ENCODE results near the gene PDE6B. TPM values are rescaled to one million over a fixed set of nuclear protein-coding genes. Genes with fewer than 3 reads are reported as not detected.

PDE6B gene
- total and polyA plus RNA-seq, 2 experiments from 2014 or later = 17.3 to 26.1 TPM

DNA sequence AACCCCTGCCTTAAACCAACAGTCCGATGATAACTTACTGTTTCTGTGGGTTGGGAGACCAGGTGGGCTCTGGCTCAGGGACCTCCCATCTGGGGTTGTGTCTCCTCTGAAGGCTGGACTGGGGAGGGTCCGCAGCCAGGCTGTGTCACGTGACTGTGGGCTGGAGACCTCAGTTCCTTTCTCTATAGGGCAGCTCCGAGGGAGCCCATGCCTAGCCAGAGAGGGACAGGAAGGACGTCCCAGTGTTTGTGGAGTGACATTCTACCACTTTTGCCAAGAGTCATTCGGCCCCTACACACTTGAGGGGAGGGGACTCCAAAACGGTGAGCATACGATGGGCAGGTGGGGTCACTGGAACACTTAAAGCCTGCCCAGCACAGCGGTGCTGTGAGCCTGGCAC is 84.7 kb downstream of the PDE6B start:
- Histone ChIP-seq H3K9me3 (ENCODE audit: low read depth) (no peaks in the 10 kb centered on the region), H3K9me2 (replicated peaks; ENCODE audit: insufficient read depth) (no peaks in the 10 kb centered on the region), H3K79me2 (peaks cover 93% of the 10 kb centered on the region), H3K36me3 (replicated peaks; ENCODE audit: insufficient read depth, low read depth) (no peaks in the 10 kb centered on the region), H4K20me1 (ENCODE audit: insufficient read depth, poor library complexity, severe bottlenecking) (peaks cover 77% of the 10 kb centered on the region), H3K27ac (no peak overlapping the region), H3K4me2 (no peak overlapping the region), H3K4me3 (no peak overlapping the region), H3K27me3 (no peaks in the 10 kb centered on the region), H2AFZ (no peak overlapping the region), H3K4me1 (ENCODE audit: insufficient read depth) (peaks cover 18% of the 10 kb centered on the region)
- no peak for TF ChIP-seq EZH2 (IDR thresholded peaks at IDR 0.05; ENCODE audit: borderline replicate concordance)
- TF ChIP-seq, protein P1, sequence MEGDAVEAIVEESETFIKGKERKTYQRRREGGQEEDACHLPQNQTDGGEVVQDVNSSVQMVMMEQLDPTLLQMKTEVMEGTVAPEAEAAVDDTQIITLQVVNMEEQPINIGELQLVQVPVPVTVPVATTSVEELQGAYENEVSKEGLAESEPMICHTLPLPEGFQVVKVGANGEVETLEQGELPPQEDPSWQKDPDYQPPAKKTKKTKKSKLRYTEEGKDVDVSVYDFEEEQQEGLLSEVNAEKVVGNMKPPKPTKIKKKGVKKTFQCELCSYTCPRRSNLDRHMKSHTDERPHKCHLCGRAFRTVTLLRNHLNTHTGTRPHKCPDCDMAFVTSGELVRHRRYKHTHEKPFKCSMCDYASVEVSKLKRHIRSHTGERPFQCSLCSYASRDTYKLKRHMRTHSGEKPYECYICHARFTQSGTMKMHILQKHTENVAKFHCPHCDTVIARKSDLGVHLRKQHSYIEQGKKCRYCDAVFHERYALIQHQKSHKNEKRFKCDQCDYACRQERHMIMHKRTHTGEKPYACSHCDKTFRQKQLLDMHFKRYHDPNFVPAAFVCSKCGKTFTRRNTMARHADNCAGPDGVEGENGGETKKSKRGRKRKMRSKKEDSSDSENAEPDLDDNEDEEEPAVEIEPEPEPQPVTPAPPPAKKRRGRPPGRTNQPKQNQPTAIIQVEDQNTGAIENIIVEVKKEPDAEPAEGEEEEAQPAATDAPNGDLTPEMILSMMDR (IDR thresholded peaks at IDR 0.05; ENCODE audit: poor library complexity) = no peak
- no peak for TF ChIP-seq EZH2phosphoT487 (IDR thresholded peaks at IDR 0.05; ENCODE audit: low read depth, severe bottlenecking, unreplicated experiment)
- DNase-seq (ENCODE audit: low spot score) = no peak
- 95% methylated on average over 9 of the region's 9 CpGs for WGBS (ENCODE audit: low lambda C conversion rate, missing lambda C conversion rate)

DNA sequence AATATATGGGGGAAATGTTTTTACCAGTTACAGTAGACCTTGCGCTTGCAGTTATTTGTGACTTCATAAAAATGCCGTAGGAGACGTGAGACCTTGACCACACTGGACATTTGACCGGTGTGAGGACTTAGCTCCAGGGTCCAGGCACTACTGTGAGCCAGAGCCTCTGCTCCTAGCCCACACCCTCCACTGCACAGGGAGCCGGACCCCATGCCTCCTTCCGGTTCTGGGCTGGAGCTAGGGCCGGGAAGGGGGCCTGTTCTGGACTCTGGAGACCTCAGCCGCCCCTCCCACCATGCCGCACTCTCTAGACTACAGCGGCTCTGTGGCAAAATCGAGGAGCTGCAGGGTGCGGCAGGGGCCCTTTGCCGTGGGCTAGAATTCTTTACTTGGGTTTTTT is 85.5 kb downstream of the PDE6B start:
- TF ChIP-seq EZH2 (IDR thresholded peaks at IDR 0.05; ENCODE audit: borderline replicate concordance) (no peak), EZH2phosphoT487 (IDR thresholded peaks at IDR 0.05; ENCODE audit: low read depth, severe bottlenecking, unreplicated experiment) (no peak)
- TF ChIP-seq, protein P1 (IDR thresholded peaks at IDR 0.05; ENCODE audit: poor library complexity) = no peak
- 94% methylated on average over 13 of the region's 13 CpGs for WGBS (ENCODE audit: low lambda C conversion rate, missing lambda C conversion rate)
- Histone ChIP-seq H3K79me2 (peaks cover 95% of the 10 kb centered on the region), H3K9me2 (replicated peaks; ENCODE audit: insufficient read depth) (no peaks in the 10 kb centered on the region), H3K4me2 (no peak overlapping the region), H3K4me3 (no peak overlapping the region), H3K36me3 (replicated peaks; ENCODE audit: insufficient read depth, low read depth) (no peaks in the 10 kb centered on the region), H3K27ac (no peak overlapping the region), H3K27me3 (no peaks in the 10 kb centered on the region), H2AFZ (no peak overlapping the region), H4K20me1 (ENCODE audit: insufficient read depth, poor library complexity, severe bottlenecking) (peaks cover 79% of the 10 kb centered on the region), H3K9me3 (ENCODE audit: low read depth) (no peaks in the 10 kb centered on the region), H3K4me1 (ENCODE audit: insufficient read depth) (peaks cover 18% of the 10 kb centered on the region)
- DNase-seq (ENCODE audit: low spot score) = no peak

DNA sequence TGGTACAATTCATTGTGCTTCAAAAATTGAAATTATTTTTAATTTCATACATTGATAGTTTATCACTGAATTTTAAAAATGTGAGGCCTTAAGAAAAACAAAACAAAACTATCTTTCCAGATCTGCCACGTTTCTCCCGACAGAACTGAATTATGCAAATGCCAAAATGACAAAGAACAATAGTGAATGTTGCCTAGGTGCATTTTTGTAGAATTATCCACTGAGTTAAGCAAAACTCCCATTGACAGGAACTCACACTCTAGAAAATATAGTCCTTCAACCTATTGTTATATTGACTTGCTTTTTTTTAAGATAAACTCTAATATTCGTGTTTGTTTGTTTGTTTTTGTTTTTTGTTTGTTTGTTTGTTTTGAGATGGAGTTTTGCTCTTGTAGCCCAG is 86.7 kb downstream of the PDE6B start:
- Histone ChIP-seq H3K9me2 (replicated peaks; ENCODE audit: insufficient read depth) (no peaks in the 10 kb centered on the region), H3K4me1 (ENCODE audit: insufficient read depth) (peaks cover 14% of the 10 kb centered on the region), H4K20me1 (ENCODE audit: insufficient read depth, poor library complexity, severe bottlenecking) (peaks cover 79% of the 10 kb centered on the region), H3K4me3 (no peak overlapping the region), H3K79me2 (peaks cover 89% of the 10 kb centered on the region), H3K27me3 (no peaks in the 10 kb centered on the region), H3K36me3 (replicated peaks; ENCODE audit: insufficient read depth, low read depth) (no peaks in the 10 kb centered on the region), H3K27ac (no peak overlapping the region), H3K4me2 (no peak overlapping the region), H3K9me3 (ENCODE audit: low read depth) (no peaks in the 10 kb centered on the region), H2AFZ (no peak overlapping the region)
- 86% methylated on average over 3 of the region's 3 CpGs for WGBS (ENCODE audit: low lambda C conversion rate, missing lambda C conversion rate)
- no peak for DNase-seq (ENCODE audit: low spot score)
- no peak for TF ChIP-seq EZH2 (IDR thresholded peaks at IDR 0.05; ENCODE audit: borderline replicate concordance)
- no peak for TF ChIP-seq EZH2phosphoT487 (IDR thresholded peaks at IDR 0.05; ENCODE audit: low read depth, severe bottlenecking, unreplicated experiment)
- TF ChIP-seq, protein P1 (IDR thresholded peaks at IDR 0.05; ENCODE audit: poor library complexity) = no peak
